GM12872 (cell line): ENCODE results near the gene THRAP3.

Source experiments
- TF ChIP-seq, protein P1 (sequence below): IDR thresholded peaks from 3 replicates; pipeline ENCODE4 v1.5.1; 2011; ENCODE audit warnings: low read depth, mild to moderate bottlenecking, low read length, moderate library complexity; ENCODE audit not compliant: insufficient read depth

The THRAP3 gene

DNA sequence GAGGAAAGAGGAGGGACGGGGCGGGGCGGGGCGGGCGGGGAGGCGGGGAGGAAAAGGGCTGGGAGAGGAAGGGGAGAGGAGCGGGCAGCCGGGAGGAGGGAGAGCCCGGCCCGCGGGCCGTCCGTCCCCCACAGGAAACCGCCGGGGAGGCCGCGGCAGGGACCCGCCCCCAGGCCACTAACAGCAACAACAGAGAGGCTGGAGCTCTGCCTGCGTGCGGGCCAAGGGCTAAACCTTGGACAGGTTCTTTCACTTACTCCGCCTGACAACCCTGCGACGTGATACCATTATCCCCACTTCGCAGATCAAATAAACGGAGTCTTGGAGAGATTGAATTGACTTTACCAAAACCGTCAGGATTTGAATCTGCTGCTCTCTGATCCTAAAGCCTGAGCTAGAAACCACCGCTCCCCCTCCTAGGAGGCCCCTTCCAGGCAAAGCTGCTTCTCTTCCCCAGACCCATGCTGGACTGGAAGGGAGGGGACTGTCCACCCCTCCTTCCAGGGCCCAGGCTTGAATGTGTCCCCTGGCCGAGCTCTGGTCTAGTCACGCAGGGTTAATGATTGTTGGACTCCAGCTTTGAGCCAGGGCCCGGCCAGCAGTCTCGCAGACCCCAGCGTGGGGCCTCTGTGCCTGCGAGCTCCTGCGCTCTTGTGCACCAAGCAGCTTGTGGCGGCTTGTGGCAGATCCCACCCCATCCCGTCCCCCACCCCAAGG is 99.6 kb downstream of the THRAP3 start, which contains the start of gene EVA1B:
Gene EVA1B (minus strand): TSS at position 10 of the 717 bp plus-strand sequence. CDS start 608 bp downstream, outside the sequence.
- TF ChIP-seq, protein P1, sequence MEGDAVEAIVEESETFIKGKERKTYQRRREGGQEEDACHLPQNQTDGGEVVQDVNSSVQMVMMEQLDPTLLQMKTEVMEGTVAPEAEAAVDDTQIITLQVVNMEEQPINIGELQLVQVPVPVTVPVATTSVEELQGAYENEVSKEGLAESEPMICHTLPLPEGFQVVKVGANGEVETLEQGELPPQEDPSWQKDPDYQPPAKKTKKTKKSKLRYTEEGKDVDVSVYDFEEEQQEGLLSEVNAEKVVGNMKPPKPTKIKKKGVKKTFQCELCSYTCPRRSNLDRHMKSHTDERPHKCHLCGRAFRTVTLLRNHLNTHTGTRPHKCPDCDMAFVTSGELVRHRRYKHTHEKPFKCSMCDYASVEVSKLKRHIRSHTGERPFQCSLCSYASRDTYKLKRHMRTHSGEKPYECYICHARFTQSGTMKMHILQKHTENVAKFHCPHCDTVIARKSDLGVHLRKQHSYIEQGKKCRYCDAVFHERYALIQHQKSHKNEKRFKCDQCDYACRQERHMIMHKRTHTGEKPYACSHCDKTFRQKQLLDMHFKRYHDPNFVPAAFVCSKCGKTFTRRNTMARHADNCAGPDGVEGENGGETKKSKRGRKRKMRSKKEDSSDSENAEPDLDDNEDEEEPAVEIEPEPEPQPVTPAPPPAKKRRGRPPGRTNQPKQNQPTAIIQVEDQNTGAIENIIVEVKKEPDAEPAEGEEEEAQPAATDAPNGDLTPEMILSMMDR, result no peak

DNA sequence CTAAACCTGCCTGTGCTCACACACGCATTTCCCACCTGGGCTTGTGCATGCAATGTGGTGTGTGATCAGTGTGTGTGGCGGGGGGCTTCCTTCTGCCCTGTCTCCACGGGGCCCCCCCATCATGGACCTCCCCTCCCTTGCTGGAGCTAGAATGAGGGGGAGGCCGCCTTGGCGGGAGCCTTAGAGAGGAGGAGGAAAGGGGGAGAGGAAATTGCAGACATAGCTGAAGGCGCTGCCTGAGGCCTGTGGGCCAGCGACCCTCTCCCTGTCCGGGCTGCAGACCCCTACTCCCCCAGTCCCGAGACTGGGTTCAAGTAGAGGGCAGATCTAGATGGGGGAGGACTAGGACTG is 100.1 kb downstream of the THRAP3 start:
- TF ChIP-seq, protein P1, result no peak

DNA sequence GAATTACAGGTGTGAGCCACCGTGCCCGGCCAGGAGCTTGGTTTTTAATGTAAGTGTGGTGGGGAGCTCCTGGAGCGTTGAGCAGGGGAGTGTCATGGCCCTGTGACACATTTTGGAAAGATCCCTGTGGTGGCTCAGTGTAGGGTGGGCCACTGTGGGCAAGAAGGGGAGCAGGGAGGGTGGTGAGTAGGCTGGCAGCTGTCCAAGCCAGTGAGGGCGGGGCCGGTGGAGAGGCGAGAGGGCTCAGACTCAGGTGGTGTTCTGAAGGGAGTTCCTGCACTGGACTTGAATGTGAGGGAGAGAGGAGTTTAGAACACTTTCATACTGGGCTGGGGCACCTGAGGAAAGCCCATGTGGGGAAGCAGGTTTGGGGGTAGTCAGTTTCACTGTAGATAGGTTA is 102.3 kb downstream of the THRAP3 start:
- TF ChIP-seq, protein P1, result no peak

DNA sequence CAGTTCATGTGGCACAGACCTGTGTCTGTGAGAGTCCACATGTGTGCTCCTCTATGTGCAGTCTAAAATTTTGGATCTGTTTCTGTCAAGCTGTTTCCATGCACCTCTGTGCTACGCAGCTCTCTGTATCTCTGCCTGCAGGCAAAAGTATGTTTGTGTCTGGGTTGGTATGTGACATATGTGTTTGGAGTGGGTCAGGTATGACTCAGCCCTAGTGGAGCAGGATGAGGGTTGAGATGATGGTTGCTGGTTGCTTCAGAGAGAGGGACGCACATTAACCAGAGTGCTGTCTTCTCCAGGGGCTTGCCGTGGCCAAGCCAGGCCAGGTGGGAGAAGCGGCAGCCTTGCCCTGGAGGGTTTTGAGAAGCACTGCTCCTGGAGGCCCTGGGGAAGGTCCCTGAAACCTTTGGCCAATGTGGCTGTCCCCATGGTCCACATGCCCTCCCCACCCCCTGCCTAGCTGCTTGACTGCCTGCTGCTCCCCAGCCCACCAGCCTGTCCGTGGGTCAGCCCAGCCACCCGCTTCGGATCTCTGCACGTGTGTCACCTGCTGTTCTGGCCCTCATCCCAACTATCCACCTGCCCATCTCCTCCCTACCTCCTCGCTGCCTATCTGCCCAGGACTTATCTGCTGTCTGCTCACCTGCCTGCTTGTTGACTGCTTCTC is 103.3 kb downstream of the THRAP3 start:
- TF ChIP-seq, protein P1, result no peak

DNA sequence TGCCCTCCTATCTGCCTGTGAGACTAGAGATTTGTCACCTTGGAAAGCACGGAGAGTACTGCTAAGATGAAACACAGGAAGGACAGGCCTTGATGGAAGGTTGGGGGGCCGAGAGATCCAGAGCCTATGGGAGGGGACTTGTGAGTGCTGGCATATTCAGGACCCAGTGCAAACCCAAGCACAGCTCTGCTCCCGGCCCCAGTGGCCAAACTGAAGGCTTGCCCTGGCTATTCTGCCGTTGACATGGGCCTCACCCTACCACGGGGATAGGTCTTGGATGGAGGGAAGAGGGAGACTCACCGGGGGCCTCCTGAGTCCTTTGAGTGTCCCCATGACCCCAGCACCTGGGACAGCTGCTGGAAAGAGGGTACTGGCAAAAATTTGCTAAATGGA is 103.8 kb downstream of the THRAP3 start:
- TF ChIP-seq, protein P1, result no peak

DNA sequence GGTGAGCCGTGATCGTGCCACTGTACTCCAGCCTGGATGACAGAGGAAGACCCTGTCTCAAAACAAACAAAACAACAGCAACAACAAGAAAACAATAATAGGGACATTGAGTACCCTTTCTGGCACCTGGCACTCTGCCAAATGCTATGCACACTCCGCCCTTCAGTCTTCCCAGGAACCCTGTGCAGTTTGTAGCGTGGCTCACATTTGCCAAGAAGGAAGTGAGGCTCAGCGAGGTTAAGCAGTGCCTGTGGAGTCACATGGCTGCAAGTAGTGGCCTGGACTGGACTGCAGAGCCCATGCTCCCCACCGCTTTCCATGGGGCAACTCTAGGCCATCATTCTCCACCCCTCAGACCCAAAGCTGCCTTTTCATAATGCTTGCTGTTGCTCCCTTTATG is 104.5 kb downstream of the THRAP3 start:
- TF ChIP-seq, protein P1, result no peak

DNA sequence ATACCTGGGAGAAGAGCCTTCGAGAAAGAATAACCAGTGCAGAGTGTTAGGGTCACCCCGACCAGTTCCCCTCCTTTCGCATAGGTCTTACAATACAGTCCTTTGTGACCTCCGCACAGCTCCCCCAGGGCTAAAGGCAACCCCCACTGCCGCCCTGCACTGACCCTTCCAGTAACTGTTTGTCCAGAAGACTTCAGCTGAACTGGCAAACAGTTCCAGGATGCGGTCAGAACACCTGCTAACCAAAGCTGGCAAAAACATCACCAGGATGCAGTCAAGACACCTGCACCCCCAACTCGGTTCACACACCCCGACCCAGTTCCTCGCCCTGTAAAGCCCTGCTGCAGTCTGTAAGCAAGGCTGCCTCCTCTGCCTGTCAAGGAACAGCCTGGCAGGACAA is 105.6 kb downstream of the THRAP3 start:
- TF ChIP-seq, protein P1, result no peak
